Ovary (tissue), 3 donors: ENCODE results near the gene LGALS7B.

ENCODE experiments used
- CTCF ChIP-seq, 3 donors: fragments of 450-650 bp in 2 of 3; fragments of 200-600 bp in 1 of 3; IDR thresholded peaks; one replicate each; pipeline versions ENCODE4 v1.5.1 to v1.8.0; 2016 to 2022; ENCODE audit warnings: antibody characterized with exemption in 3 of 3, mild to moderate bottlenecking in 1 of 3
- EP300 ChIP-seq: sonication (generic); formaldehyde crosslinking; IDR thresholded peaks from one replicate; pipeline ENCODE4 v1.6.1; 2017; ENCODE audit warnings: antibody characterized with exemption
- POLR2A ChIP-seq: fragments of 450-650 bp; IDR thresholded peaks from one replicate; pipeline ENCODE4 v1.6.1; 2017; ENCODE audit warnings: antibody characterized with exemption, mild to moderate bottlenecking, moderate library complexity
- donor health status: DM: no; HTN: no; CAD: no.

DNA sequence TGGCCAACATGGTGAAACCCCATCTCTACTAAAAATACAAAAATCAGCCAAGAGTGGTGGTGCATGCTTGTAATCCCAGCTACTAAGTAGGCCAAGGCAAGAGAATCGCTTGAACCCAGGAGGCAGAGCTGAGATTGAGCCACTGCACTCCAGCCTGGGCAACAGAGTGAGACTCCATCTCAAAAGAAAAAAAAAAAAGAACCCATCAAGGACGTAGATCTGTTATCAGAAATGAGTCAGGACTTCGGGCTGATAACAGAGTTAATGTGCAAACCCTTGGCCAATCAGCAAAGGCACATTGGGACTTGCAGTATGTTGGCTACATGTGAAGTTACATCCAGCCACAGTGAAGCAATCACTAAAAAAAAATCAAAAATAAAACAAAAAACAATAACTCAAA is 4.8 kb upstream of the LGALS7B start:
- TF ChIP-seq CTCF (IDR thresholded peaks at IDR 0.05): no peak
- TF ChIP-seq POLR2A: no peak
- no peak for TF ChIP-seq EP300
